Measurements from ENCODE around the gene ACKR3. TPM values are rescaled to one million over a fixed set of nuclear protein-coding genes. Genes with fewer than 3 reads are reported as not detected.

ACKR3 gene
- polyA plus RNA-seq, 1 donor, result 92.9 TPM

DNA sequence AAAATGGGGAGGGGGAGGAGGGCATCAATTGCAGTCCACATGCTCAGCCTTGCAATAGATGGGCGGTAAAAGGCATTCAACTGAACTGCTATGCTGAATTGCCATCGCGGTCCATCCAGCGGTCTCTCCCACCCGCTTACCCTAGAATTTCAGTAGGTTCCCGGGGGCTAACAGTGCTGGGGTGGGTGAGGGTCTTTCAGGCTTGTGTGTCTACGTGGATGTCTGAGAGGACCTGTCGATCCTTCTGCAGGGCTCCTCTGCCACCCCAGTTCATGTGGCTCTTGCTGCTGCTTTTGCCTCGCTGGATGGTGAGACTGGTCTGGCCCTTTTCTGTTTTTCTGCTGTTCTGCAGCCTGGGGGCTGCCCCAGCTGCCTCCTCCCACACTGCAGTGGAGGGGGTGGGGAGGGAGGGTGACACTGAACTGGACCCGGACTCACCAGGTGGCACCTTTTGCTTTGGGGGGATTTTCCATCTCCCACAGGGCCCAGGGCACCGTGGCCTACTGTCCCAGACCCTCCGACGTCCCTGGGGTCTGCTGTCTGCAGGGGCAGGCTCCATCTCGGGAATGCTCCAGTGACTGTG, 14.1 kb downstream of the ACKR3 start:
- H3K27ac ChIP-seq (ENCODE audit: low read length), result no peak overlapping the region
- peaks cover 2% of the 10 kb centered on the region for H3K9me3 ChIP-seq (ENCODE audit: control insufficient read depth, low read depth, low read length)
- H3K4me1 ChIP-seq (ENCODE audit: control insufficient read depth, insufficient read depth, low read length), result peaks cover 6% of the 10 kb centered on the region
- H3K27me3 ChIP-seq (ENCODE audit: control insufficient read depth, insufficient read depth, low read length), result no peaks in the 10 kb centered on the region
- peaks cover 33% of the 10 kb centered on the region for H3K36me3 ChIP-seq (ENCODE audit: control insufficient read depth, insufficient read depth, low read length)
- no peak overlapping the region for H3K4me3 ChIP-seq (ENCODE audit: low read length)
- WGBS (ENCODE audit: insufficient coverage, low lambda C conversion rate), result no CpG with 5 or more reads among the region's 14 CpGs
- no peak for DNase-seq

DNA sequence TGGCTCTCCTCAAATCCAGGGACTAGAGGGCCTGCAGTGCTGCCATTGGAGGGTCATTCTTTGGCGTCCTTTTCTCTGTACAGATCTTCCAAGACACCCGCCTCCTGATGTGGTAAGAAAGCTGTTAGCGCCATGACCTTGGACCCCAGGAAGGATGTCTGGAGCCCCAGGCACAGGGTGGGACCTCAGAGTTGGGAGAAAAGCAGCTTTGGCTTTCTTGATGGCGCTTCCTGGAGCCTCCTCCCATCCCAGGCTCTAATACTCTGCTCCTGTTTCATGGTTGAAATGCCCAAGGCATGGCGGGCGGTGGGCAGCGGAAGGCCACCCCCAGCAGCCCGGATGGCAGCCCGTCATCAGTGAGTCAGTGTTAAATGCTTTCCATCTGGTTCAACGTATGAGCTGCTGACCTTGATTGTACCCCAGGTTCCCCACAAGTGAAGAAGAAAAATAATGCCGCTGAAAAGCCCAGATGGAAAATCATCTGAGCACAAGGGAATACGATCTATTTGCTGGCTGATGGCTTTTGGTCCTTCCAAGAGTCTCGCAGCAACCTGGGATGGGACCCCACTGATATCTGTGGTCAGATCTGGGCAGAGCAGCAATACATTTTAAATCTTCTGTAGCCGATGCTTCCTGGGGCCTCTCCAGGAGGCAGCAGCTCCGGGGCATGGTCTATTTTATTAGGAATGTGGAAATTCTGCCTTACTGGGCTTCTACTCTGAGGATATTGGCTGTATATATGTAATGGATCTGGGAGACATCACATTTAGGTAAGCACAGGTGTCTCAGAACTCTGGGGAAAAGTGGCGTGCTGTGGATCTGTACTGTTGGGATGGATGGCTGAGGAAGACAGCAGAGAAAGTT, 15.1 kb downstream of the ACKR3 start:
- Histone ChIP-seq H3K9me3 (ENCODE audit: control insufficient read depth, low read depth, low read length) (peaks cover 2% of the 10 kb centered on the region), H3K27ac (ENCODE audit: low read length) (no peak overlapping the region)
- no CpG with 5 or more reads among the region's 16 CpGs for WGBS (ENCODE audit: insufficient coverage, low lambda C conversion rate)

DNA sequence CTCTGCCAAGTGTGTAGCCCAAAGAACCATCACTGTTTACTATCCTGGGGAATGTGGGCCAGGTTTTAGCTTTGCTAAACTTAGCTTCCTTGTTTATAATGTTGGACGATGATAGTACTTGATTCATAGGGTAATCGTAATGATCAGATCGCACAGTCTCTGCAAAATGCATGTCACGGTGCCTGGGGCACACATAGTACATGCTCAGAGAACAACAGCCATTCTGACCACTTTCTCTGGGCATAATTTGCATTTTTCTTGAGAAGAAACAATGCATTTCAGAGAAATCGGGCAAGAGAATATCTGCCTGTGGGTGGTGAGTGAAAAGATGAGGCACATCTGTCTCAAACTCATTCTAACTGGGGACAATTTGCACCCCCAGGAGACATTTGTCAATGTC, 16.3 kb downstream of the ACKR3 start:
- DNase-seq, result no peak
- Histone ChIP-seq H3K4me1 (ENCODE audit: control insufficient read depth, insufficient read depth, low read length) (no peaks in the 10 kb centered on the region), H3K4me3 (ENCODE audit: low read length) (no peak overlapping the region), H3K36me3 (ENCODE audit: control insufficient read depth, insufficient read depth, low read length) (peaks cover 20% of the 10 kb centered on the region), H3K9me3 (ENCODE audit: control insufficient read depth, low read depth, low read length) (peaks cover 2% of the 10 kb centered on the region), H3K27me3 (ENCODE audit: control insufficient read depth, insufficient read depth, low read length) (no peaks in the 10 kb centered on the region), H3K27ac (ENCODE audit: low read length) (no peak overlapping the region)
- WGBS (ENCODE audit: insufficient coverage, low lambda C conversion rate), result no CpG with 5 or more reads among the region's 5 CpGs

More for the DNA sequence above, 15.1 kb downstream of the ACKR3 start:
- Histone ChIP-seq H3K4me1 (ENCODE audit: control insufficient read depth, insufficient read depth, low read length) (no peaks in the 10 kb centered on the region), H3K36me3 (ENCODE audit: control insufficient read depth, insufficient read depth, low read length) (peaks cover 31% of the 10 kb centered on the region), H3K4me3 (ENCODE audit: low read length) (no peak overlapping the region), H3K27me3 (ENCODE audit: control insufficient read depth, insufficient read depth, low read length) (no peaks in the 10 kb centered on the region)
- no peak for DNase-seq

DNA sequence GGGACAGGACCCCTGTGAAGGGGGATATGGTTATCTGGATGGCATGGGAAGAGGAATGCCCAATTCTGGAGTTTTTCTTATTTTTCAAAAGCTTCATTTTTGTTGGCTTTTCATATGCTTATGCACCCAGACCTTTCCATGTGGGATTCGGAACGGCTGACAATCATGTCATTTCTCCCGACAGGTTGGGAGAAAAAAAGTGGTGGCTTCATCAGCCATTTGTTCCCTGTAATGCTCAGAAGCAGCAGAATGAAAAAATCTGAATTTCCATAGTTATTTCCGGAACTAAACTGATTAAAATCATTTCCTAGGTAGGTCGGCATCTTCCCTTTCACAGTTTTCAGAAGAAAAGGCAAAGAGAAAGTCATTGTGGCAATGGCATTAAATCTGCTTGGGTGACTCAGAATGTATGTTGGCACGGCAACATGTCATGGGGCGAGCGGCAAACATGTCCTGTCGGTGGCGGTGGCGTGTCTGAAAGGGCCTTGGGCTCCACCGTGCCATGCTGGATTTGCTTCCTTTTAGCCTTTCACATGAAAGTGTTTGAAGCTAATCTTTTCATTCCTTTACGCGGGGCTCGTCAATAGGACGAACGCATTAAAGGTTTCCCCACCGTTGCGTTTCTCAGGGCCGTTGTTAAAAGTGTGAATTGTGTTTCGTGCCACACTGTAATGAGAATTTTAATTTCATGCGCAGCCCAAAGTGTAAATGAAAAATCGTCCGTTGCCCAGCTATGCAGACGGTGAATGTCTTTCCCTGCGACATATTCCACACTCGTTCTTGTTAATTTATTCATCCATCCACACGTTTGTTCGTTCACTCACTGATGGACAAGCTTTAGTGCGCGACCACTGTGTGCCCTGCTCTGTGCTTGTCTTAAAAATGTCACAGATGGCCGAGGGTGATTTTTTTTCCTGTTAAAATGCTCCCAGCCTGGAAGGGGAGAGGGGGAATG, 18.5 kb downstream of the ACKR3 start:
- WGBS (ENCODE audit: insufficient coverage, low lambda C conversion rate), result 91% methylated on average over 11 of the region's 32 CpGs
- H3K36me3 ChIP-seq (ENCODE audit: control insufficient read depth, insufficient read depth, low read length), result peaks cover under 1% of the 10 kb centered on the region
- H3K27ac ChIP-seq (ENCODE audit: low read length), result no peak overlapping the region
- peaks cover 2% of the 10 kb centered on the region for H3K4me1 ChIP-seq (ENCODE audit: control insufficient read depth, insufficient read depth, low read length)
- no peaks in the 10 kb centered on the region for H3K27me3 ChIP-seq (ENCODE audit: control insufficient read depth, insufficient read depth, low read length)
- H3K9me3 ChIP-seq (ENCODE audit: control insufficient read depth, low read depth, low read length), result peaks cover 4% of the 10 kb centered on the region
- DNase-seq, result no peak
- no peak overlapping the region for H3K4me3 ChIP-seq (ENCODE audit: low read length)

DNA sequence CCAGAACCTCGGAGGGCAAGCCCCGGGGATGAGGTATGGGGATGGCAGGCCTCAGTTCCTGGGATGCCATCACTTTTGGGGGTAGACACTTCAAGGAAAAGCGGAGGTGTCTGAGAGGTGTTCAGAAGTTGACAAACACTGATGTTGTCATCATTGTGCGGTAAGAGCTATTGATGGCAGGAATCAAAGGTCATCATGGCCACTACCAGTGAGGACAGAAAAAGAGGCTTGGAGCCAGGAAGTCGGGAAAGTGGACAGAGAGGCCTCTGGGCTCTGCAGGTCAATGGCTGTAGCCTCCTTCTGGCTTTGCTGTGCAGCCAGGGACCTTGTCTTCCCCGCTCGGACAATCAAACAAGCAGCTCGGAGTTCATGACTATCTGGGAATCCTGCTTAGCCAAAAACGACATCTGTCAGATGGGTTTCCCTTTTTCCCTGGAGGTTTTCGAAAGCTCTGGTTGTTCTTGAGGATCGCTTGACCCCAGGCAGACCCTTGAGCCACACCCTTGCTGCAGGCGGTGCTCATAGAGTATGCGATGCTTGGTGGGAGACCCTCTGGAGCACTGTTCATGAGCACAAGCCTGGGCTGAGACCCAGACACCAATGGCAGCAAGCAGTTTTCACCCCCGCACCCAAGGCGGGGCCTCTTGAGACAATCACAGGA, 19.4 kb downstream of the ACKR3 start:
- H3K4me3 ChIP-seq (ENCODE audit: low read length), result no peak overlapping the region
- no peaks in the 10 kb centered on the region for H3K36me3 ChIP-seq (ENCODE audit: control insufficient read depth, insufficient read depth, low read length)
- peaks cover 12% of the 10 kb centered on the region for H3K9me3 ChIP-seq (ENCODE audit: control insufficient read depth, low read depth, low read length)
- no peak for DNase-seq
- peaks cover 3% of the 10 kb centered on the region for H3K4me1 ChIP-seq (ENCODE audit: control insufficient read depth, insufficient read depth, low read length)
- no CpG with 5 or more reads among the region's 15 CpGs for WGBS (ENCODE audit: insufficient coverage, low lambda C conversion rate)
- H3K27me3 ChIP-seq (ENCODE audit: control insufficient read depth, insufficient read depth, low read length), result no peaks in the 10 kb centered on the region
- no peak overlapping the region for H3K27ac ChIP-seq (ENCODE audit: low read length)

DNA sequence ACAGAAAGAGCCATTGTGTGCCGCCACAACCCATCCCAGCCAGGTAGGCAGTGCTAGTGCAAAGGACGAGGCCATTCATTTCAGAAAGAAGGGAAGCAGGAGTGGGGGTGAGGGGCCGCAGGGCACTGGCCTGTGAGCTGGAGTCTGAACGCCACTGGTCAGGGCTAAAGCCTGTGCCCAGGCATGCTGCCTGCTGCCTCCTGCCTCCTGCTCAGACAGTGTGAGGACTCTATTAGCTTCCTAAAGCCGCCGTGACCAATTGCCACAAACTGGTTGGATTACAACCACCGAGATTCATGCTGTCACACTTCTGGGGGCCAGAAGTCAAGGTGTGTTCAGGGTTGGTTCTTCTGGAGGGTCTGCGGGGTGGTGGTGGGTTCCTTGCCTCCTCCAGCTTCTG, 21.2 kb downstream of the ACKR3 start:
- H3K27ac ChIP-seq (ENCODE audit: low read length), result no peak overlapping the region
- WGBS (ENCODE audit: insufficient coverage, low lambda C conversion rate), result no CpG with 5 or more reads among the region's 8 CpGs
- H3K27me3 ChIP-seq (ENCODE audit: control insufficient read depth, insufficient read depth, low read length), result no peaks in the 10 kb centered on the region

DNA sequence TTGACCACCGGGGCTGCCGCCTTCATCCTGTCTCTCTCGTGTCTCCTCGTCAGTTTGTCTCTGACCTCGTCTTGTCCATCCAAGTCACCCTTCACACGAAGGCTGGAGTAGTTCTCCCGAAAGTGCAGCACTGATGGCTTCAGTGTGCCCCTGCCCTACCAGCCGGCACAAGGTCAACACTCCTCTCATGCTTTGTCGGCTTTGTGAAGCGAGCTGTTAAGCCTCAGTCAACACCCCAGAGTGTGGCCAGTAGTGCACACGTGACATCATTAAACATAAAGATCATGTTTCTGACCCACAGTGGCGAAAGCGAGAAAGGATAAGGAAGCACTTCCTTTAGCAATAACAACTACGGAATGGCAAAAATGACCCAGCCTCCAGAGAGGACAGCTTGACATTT, 23.2 kb downstream of the ACKR3 start:
- Histone ChIP-seq H3K4me3 (ENCODE audit: low read length) (no peak overlapping the region), H3K9me3 (ENCODE audit: control insufficient read depth, low read depth, low read length) (peaks cover 16% of the 10 kb centered on the region), H3K36me3 (ENCODE audit: control insufficient read depth, insufficient read depth, low read length) (no peaks in the 10 kb centered on the region), H3K4me1 (ENCODE audit: control insufficient read depth, insufficient read depth, low read length) (peaks cover 3% of the 10 kb centered on the region), H3K27me3 (ENCODE audit: control insufficient read depth, insufficient read depth, low read length) (no peaks in the 10 kb centered on the region), H3K27ac (ENCODE audit: low read length) (no peak overlapping the region)
- peak in 1 of 2 donors; percentile 67 for DNase-seq
- WGBS (ENCODE audit: insufficient coverage, low lambda C conversion rate), result no CpG with 5 or more reads among the region's 14 CpGs

More for the DNA sequence above, 21.2 kb downstream of the ACKR3 start:
- Histone ChIP-seq H3K36me3 (ENCODE audit: control insufficient read depth, insufficient read depth, low read length) (no peaks in the 10 kb centered on the region), H3K4me3 (ENCODE audit: low read length) (no peak overlapping the region), H3K4me1 (ENCODE audit: control insufficient read depth, insufficient read depth, low read length) (peaks cover 3% of the 10 kb centered on the region), H3K9me3 (ENCODE audit: control insufficient read depth, low read depth, low read length) (peaks cover 16% of the 10 kb centered on the region)
- no peak for DNase-seq

DNA sequence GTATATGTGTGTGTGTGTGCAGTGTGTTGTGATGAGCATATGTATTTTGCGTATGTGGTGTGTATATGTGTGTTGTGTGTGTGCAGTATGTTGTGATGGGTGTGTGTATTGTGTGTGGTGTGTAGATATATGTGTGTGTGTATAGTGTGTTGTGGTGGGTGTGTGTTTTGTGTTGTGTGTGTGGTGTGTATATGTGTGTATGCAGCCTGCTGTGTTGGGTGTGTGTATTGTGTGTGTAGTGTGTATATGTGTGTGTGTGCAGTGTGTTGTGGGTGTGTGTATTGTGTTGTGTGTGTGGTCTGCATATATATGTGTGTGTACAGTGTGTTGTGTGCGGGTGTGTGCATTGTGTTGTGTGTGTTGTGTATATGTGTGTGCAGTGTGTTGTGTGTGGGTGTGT, 23.9 kb downstream of the ACKR3 start:
- no peak overlapping the region for H3K27ac ChIP-seq (ENCODE audit: low read length)
- H3K36me3 ChIP-seq (ENCODE audit: control insufficient read depth, insufficient read depth, low read length), result no peaks in the 10 kb centered on the region
- no CpG with 5 or more reads among the region's 2 CpGs for WGBS (ENCODE audit: insufficient coverage, low lambda C conversion rate)
- no peaks in the 10 kb centered on the region for H3K27me3 ChIP-seq (ENCODE audit: control insufficient read depth, insufficient read depth, low read length)
- DNase-seq, result no peak
- H3K4me3 ChIP-seq (ENCODE audit: low read length), result no peak overlapping the region
- peaks cover 16% of the 10 kb centered on the region for H3K9me3 ChIP-seq (ENCODE audit: control insufficient read depth, low read depth, low read length)
- peaks cover 3% of the 10 kb centered on the region for H3K4me1 ChIP-seq (ENCODE audit: control insufficient read depth, insufficient read depth, low read length)

DNA sequence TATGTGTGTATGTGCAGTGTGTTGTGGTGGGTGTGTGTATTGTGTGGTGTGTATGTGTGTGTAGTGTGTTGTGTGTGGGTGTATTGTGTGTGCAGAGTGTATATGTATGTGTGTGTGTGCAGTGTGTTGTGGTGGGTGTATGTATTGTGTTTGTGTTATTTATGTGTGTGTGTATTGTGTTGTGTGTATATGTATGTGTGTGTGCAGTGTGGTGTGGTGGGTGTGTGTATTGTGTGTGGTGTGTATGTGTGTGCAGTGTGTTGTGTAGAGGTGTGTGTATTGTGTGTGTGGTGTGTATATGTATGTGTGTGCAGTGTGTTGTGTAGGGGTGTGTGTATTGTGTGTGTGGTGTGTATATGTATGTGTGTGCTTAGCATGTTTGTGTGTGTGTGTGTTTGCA, 24.3 kb downstream of the ACKR3 start:
- Histone ChIP-seq H3K9me3 (ENCODE audit: control insufficient read depth, low read depth, low read length) (peaks cover 16% of the 10 kb centered on the region), H3K4me3 (ENCODE audit: low read length) (no peak overlapping the region), H3K36me3 (ENCODE audit: control insufficient read depth, insufficient read depth, low read length) (no peaks in the 10 kb centered on the region), H3K27me3 (ENCODE audit: control insufficient read depth, insufficient read depth, low read length) (no peaks in the 10 kb centered on the region), H3K4me1 (ENCODE audit: control insufficient read depth, insufficient read depth, low read length) (peaks cover 3% of the 10 kb centered on the region), H3K27ac (ENCODE audit: low read length) (no peak overlapping the region)
- no peak for DNase-seq

DNA sequence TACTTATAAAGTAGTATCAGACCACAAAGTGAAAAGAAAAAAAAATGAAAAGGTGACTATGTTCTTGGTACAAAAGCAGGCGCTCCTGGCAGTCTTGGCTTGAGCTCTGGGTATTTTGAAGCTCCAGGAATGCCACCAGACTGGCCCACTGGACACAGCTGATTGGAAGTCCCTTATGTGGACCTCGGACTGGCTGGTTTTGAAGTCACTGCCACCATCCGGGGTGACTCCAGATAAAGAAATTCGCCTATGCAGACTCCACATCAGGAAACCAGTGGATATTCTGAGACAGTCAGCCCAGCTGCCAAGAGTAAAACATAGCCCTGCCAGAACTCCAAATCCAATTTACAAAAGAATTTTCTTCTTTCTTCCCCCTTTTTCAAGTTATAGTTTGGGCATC, 28.0 kb downstream of the ACKR3 start:
- no peak for DNase-seq
- Histone ChIP-seq H3K9me3 (ENCODE audit: control insufficient read depth, low read depth, low read length) (peaks cover 16% of the 10 kb centered on the region), H3K4me1 (ENCODE audit: control insufficient read depth, insufficient read depth, low read length) (peaks cover 3% of the 10 kb centered on the region), H3K27me3 (ENCODE audit: control insufficient read depth, insufficient read depth, low read length) (no peaks in the 10 kb centered on the region), H3K27ac (ENCODE audit: low read length) (no peak overlapping the region), H3K4me3 (ENCODE audit: low read length) (no peak overlapping the region), H3K36me3 (ENCODE audit: control insufficient read depth, insufficient read depth, low read length) (no peaks in the 10 kb centered on the region)
- no CpG with 5 or more reads among the region's 4 CpGs for WGBS (ENCODE audit: insufficient coverage, low lambda C conversion rate)
